GM06990 (cell line): ENCODE measurements around the gene TPSG1.
"Not testable (repeated sequence)": the region's sequence is repeated elsewhere in the genome, so short reads cannot be mapped to it uniquely, and the experiment has no call there.

Experiments
- DNase-seq: peaks from one replicate; pipeline ENCODE4 v3.0.0-alpha.2; 2011; ENCODE audit not compliant: insufficient read length; ENCODE audit errors: extremely low read depth
- H3K27me3 ChIP-seq: replicated peaks from 2 replicates; pipeline ENCODE4 v1.6.0; 2011; ENCODE audit warnings: low read length; ENCODE audit not compliant: control insufficient read depth, insufficient read depth
- H3K36me3 ChIP-seq: 2 replicates; pipeline ENCODE4 v1.5.1; 2011; ENCODE audit warnings: low read length; ENCODE audit not compliant: control insufficient read depth, insufficient read depth
- H3K4me3 ChIP-seq: replicated peaks from 2 replicates; pipeline ENCODE4 v1.5.1; 2011; ENCODE audit warnings: low read depth, mild to moderate bottlenecking, control low read depth, low read length
- TF ChIP-seq, protein P1 (sequence below): IDR thresholded peaks from 2 replicates; pipeline ENCODE4 v1.5.1; 2011; ENCODE audit warnings: low read length, control low read depth, mild to moderate bottlenecking, inconsistent platforms; ENCODE audit not compliant: insufficient read depth, poor library complexity, severe bottlenecking

The TPSG1 gene

GRCh38 chr16:1189455-1189854 is 35.6 kb downstream of the TPSG1 start:
- no peak overlapping the region for H3K4me3 ChIP-seq
- H3K27me3 ChIP-seq, result no peaks in the 10 kb centered on the region; the same call in 1 of the 2 replicates
- TF ChIP-seq, protein P1, sequence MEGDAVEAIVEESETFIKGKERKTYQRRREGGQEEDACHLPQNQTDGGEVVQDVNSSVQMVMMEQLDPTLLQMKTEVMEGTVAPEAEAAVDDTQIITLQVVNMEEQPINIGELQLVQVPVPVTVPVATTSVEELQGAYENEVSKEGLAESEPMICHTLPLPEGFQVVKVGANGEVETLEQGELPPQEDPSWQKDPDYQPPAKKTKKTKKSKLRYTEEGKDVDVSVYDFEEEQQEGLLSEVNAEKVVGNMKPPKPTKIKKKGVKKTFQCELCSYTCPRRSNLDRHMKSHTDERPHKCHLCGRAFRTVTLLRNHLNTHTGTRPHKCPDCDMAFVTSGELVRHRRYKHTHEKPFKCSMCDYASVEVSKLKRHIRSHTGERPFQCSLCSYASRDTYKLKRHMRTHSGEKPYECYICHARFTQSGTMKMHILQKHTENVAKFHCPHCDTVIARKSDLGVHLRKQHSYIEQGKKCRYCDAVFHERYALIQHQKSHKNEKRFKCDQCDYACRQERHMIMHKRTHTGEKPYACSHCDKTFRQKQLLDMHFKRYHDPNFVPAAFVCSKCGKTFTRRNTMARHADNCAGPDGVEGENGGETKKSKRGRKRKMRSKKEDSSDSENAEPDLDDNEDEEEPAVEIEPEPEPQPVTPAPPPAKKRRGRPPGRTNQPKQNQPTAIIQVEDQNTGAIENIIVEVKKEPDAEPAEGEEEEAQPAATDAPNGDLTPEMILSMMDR, result no peak
- no peaks in the 10 kb centered on the region for H3K36me3 ChIP-seq
- no peak for DNase-seq

- Histone ChIP-seq H3K27me3 (no peaks in the 10 kb centered on the region; the same call in 1 of the 2 replicates), H3K36me3 (no peaks in the 10 kb centered on the region), H3K4me3 (no peak overlapping the region)
- TF ChIP-seq, protein P1, result no peak
- peak; percentile 28 for DNase-seq
These were observed 36.5 kb downstream of the TPSG1 start for GRCh38 chr16:1188432-1189189.

- DNase-seq, result peak; percentile 30
- not testable (repeated sequence) for H3K27me3 ChIP-seq, H3K4me3 ChIP-seq, H3K36me3 ChIP-seq
These were observed 39.4 kb downstream of the TPSG1 start for GRCh38 chr16:1185460-1186207.

DNA sequence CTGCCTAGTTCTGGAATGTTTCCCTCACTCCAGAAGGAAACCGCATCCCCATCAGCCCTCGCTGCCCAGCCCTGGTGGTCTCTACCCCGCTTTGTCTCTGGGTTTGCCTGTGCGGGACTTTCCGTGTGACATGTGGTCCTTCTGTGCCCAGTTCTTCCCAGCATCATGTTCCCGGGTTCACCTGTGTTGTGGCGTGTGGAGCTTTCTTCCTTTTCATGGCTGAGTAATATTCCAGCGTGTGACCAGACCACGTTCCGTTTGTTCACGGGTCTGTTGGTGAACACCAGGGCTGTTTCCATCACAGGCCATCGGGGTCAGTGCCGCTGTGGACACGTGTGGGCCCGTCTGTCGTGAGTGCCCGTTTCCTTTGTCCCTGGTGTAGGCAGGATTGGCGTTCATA is 40.1 kb downstream of the TPSG1 start:
- no peaks in the 10 kb centered on the region for H3K27me3 ChIP-seq
- TF ChIP-seq, protein P1, result no peak

DNA sequence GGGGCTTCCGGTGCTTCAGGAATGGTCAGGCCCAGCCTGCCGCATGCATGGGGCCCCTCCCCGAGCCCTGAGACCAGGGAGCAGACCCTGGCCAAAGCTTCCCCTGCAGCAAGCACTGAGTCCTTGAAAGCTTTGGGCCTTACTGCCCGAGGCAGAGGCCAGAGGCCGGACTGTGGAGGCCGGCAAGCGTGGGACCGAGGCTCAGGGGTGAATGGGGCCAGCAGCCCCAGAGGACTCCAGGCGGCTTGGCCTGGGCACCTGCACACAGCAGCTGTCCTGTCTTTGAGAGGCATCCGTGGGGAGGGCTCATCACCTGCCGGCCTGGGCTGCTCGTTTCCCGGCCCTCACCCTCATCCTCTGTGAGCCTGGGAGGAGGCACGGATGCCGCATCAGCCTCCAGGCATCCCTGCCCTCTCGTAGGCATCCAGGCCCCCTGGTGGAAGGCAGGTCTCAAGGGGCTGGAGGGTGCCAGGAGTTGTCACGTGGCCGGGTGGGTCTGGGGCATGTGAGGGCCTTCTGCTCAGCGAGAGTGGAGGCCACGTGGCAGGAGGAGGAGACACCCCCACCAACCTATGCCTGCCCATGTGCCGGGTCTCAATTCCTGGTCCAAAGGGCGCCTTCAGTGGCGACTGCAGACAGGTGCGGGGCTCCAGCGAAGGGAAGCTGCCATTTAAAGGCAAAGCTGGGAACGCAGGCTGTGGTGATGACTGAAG is 40.8 kb downstream of the TPSG1 start:
- TF ChIP-seq, protein P1, result no peak
- Histone ChIP-seq H3K27me3 (no peaks in the 10 kb centered on the region), H3K36me3 (no peaks in the 10 kb centered on the region), H3K4me3 (no peak overlapping the region)
- no peak for DNase-seq

More for the DNA sequence above, 40.1 kb downstream of the TPSG1 start:
- Histone ChIP-seq H3K4me3 (no peak overlapping the region), H3K36me3 (no peaks in the 10 kb centered on the region)
- no peak for DNase-seq
